Small intestine (tissue), 7 donors: ENCODE results near the gene ITGA2B. TPM values are rescaled to one million over a fixed set of nuclear protein-coding genes. Genes with fewer than 3 reads are reported as not detected.
"Not testable (repeated sequence)": the region's sequence is repeated elsewhere in the genome, so short reads cannot be mapped to it uniquely, and the experiment has no call there.

Source experiments
- DNase-seq, 2 donors: peaks; one replicate each; pipeline versions ENCODE4 v3.0.0 to v3.0.0-alpha.2; 2013
- FAIRE-seq: peaks from 2 replicates; lab custom pipeline; 2012; peaks lifted over from hg19 to GRCh38; lab: Jason Lieb, UNC
- H3K27ac ChIP-seq, 3 donors: one replicate each; pipeline ENCODE4 v1.5.1; 2013; ENCODE audit warnings: low read length in 2 of 3, mild to moderate bottlenecking in 2 of 3, control low read depth in 1 of 3, inconsistent platforms in 1 of 3, low read depth in 1 of 3, moderate library complexity in 1 of 3
- H3K27me3 ChIP-seq, 3 donors: one replicate each; pipeline ENCODE4 v1.6.1; 2013; ENCODE audit warnings: low read length in 3 of 3, inconsistent platforms in 1 of 3; ENCODE audit not compliant: control insufficient read depth in 3 of 3, insufficient read depth in 3 of 3
- H3K36me3 ChIP-seq, 3 donors: one replicate each; pipeline ENCODE4 v1.6.1; 2013; ENCODE audit warnings: low read length in 3 of 3, inconsistent platforms in 1 of 3, low read depth in 1 of 3, mild to moderate bottlenecking in 1 of 3, moderate library complexity in 1 of 3; ENCODE audit not compliant: control insufficient read depth in 3 of 3, insufficient read depth in 2 of 3
- H3K4me1 ChIP-seq, 3 donors: one replicate each; pipeline ENCODE4 v1.6.1; 2013; ENCODE audit warnings: low read length in 2 of 3, inconsistent platforms in 1 of 3, low read depth in 1 of 3, mild to moderate bottlenecking in 1 of 3, moderate library complexity in 1 of 3; ENCODE audit not compliant: control insufficient read depth in 3 of 3, insufficient read depth in 2 of 3
- H3K4me3 ChIP-seq, 3 donors: one replicate each; pipeline ENCODE4 v1.5.1; 2013; ENCODE audit warnings: low read length in 3 of 3, control low read depth in 1 of 3, inconsistent platforms in 1 of 3, low read depth in 1 of 3, mild to moderate bottlenecking in 1 of 3, moderate library complexity in 1 of 3
- H3K9me3 ChIP-seq, 2 donors: one replicate each; pipeline ENCODE4 v1.6.1; 2013; ENCODE audit warnings: low read depth in 1 of 2, low read length in 1 of 2; ENCODE audit not compliant: control insufficient read depth in 2 of 2, insufficient read depth in 1 of 2
- WGBS, 3 donors: extraction: QIAGEN DNeasy Blood & Tissue Kit; methylation state at CpG; one replicate each; pipeline ENCODE4 v1.1.7; 2013; 5-methylcytosine and 5-hydroxymethylcytosine counted together
- polyA plus RNA-seq, 4 donors: library from polyadenylated mRNA; stranded (reverse) in 3 of 4; unstranded in 1 of 4; fragments of 200-250 nt in 3 of 4; fragments of 120-200 nt in 1 of 4; gene quantifications; one replicate each; pipeline versions ENCODE4 v1.2.1 to v1.2.3, GENCODE V29; 2013
- donor health status: healthy with polysubstance abuse.
- donor health status: control.
- donor health status: control.
- donor health status: Bipolar disorder and iron deficiency.
- donor health status: healthy.

ITGA2B gene
- polyA plus RNA-seq, 4 donors: 0.27 to 0.59 (median 0.31) TPM; not detected in 1

- Histone ChIP-seq H3K36me3 (peaks cover 2 to 52% (median 4%) of the 10 kb centered on the region in 3 donors), H3K27me3 (no peaks in the 10 kb centered on the region), H3K4me1 (peaks cover 0 to 4% (median 4%) of the 10 kb centered on the region in 3 donors), H3K4me3 (no peak overlapping the region), H3K9me3 (no peaks in the 10 kb centered on the region), H3K27ac (no peak overlapping the region)
- 73 to 83% (median 77%) methylated on average over 9 of the region's 9 CpGs for WGBS, 3 donors
- DNase-seq (no peak), FAIRE-seq (no peak)
Measured at GRCh38 chr17:44348234-44348987, 41.0 kb downstream of the ITGA2B start.

DNA sequence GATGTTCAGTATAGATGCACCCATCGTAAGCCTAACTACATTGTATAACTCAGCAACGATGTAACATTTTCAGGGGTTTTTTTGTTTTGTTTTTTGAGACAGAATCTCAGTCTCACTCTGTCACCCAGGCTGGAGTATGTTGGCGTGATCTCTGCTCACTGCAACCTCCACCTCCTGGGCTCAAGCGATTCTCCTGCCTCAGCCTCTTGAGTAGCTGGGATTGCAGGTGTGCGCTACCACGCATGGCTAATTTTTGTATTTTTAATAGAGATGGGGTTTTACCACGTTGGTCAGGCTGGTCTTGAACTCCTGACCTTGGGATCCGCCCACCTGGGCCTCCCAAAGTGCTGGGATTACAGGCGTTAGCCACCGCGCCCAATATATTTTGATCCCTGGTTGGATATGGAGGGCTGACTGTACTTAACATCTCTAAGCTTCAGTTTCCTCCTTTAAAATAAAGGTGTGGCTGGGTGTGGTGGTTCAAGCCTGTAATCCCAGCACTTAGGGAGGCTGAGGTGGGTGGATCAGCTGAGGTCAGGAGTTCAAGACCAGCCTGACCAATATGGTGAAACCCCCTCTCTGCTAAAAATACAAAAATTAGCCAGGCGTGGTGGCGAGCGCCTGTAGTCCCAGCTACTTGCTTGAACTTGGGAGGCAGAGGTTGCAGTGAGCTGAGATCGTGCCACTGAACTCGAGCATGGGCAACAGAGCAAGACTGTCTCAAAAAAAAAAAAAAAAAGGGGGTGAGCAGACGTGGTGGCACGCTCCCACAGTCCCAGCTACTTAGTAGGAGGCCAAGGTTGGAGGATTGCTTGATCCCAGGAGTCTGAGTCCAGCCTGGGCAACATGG is 42.0 kb downstream of the ITGA2B start:
- not testable (repeated sequence) for H3K4me3 ChIP-seq, H3K4me1 ChIP-seq, H3K27ac ChIP-seq, DNase-seq, H3K27me3 ChIP-seq, H3K9me3 ChIP-seq, FAIRE-seq
- 74 to 82% (median 80%) methylated on average over 17 to 18 of the region's 18 CpGs for WGBS, 3 donors
- peaks cover 0 to 43% (median 2%) of the 10 kb centered on the region in 3 donors for H3K36me3 ChIP-seq

DNA sequence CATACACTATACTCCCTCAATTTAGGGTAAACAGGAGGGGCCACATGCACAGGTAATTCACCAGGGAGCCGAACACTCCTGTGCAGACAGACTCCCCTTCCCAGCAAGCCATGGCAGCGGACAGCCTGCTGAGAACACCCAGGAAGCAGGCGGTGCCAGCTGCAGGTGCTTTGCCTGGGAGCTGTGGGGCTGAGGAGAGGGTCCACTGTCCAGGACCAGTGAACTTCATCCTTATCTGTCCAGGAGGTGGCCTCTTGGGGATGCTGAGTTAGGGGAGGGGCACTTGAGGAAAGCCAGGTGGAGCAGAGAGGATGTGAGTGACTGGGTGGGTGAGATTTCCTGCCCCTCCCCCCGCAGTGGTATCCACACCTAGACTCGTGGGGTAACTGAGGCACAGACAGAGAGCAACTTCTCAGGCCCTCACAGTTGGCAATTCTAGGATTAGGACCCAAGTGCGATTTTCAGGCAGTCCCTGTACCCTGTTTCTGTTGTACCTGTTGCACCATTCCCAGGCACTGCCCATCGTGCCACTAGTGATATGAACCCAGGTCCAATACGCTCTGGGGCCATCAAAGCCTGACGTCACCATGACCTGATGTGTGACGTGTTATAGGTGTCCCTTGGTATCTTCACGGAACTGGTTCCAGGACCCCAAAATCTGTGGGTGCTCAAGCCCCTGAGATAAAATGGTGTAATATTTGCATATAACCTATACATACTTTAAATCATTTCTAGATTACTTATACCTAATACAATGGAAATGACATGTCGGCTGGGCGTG is 43.2 kb downstream of the ITGA2B start:
- FAIRE-seq (no peak), DNase-seq (no peak)
- H3K4me3 ChIP-seq: peak overlapping the region in 2 of 3 donors; percentile 75 to 84
- no peaks in the 10 kb centered on the region for H3K9me3 ChIP-seq
- peak overlapping the region in 1 of 3 donors; percentile 89 for H3K27ac ChIP-seq
- H3K4me1 ChIP-seq: peaks cover 0 to 6% (median 4%) of the 10 kb centered on the region in 3 donors
- peaks cover 0 to 31% (median 0%) of the 10 kb centered on the region in 3 donors for H3K36me3 ChIP-seq
- 58 to 66% (median 64%) methylated on average over 13 of the region's 13 CpGs for WGBS, 3 donors
- H3K27me3 ChIP-seq: no peaks in the 10 kb centered on the region

GRCh38 chr17:44345454-44346026 is 43.9 kb downstream of the ITGA2B start:
- peaks cover 0 to 24% (median 0%) of the 10 kb centered on the region in 3 donors for H3K36me3 ChIP-seq
- 1 to 2% (median 2%) methylated on average over 14 to 21 of the region's 21 CpGs for whole genome bisulfite sequencing, 3 donors
- DNase-seq (peak; percentile 58 to 72), FAIRE-seq (no peak)
- H3K27ac ChIP-seq: peak overlapping the region; percentile 78 to 90 (median 89)
- peaks cover 0 to 10% (median 4%) of the 10 kb centered on the region in 3 donors for H3K4me1 ChIP-seq
- H3K9me3 ChIP-seq: no peaks in the 10 kb centered on the region
- H3K4me3 ChIP-seq: peak overlapping the region; percentile 52 to 84 (median 75)
- H3K27me3 ChIP-seq: no peaks in the 10 kb centered on the region

GRCh38 chr17:44344939-44345453 is 44.5 kb downstream of the ITGA2B start, which contains the start of gene GRN:
Gene GRN, plus strand, starts transcription at chr17:44345302. Its CDS starts 3,863 bp downstream, at chr17:44349165.
- Histone ChIP-seq H3K9me3 (no peaks in the 10 kb centered on the region), H3K27ac (peak within 1 kb of the TSS; percentile 78 to 90 (median 89)), H3K4me3 (peak within 1 kb of the TSS; percentile 52 to 84 (median 75)), H3K4me1 (peaks cover 0 to 16% (median 4%) of the 10 kb centered on the region in 3 donors), H3K27me3 (no peaks in the 10 kb centered on the region), H3K36me3 (peaks cover 0 to 18% (median 0%) of the 10 kb centered on the region in 3 donors)
- FAIRE-seq: peak; percentile 5
- 0 to 1% (median 0%) methylated on average over 26 of the region's 26 CpGs for WGBS, 3 donors
- DNase-seq: peak; percentile 99

DNA sequence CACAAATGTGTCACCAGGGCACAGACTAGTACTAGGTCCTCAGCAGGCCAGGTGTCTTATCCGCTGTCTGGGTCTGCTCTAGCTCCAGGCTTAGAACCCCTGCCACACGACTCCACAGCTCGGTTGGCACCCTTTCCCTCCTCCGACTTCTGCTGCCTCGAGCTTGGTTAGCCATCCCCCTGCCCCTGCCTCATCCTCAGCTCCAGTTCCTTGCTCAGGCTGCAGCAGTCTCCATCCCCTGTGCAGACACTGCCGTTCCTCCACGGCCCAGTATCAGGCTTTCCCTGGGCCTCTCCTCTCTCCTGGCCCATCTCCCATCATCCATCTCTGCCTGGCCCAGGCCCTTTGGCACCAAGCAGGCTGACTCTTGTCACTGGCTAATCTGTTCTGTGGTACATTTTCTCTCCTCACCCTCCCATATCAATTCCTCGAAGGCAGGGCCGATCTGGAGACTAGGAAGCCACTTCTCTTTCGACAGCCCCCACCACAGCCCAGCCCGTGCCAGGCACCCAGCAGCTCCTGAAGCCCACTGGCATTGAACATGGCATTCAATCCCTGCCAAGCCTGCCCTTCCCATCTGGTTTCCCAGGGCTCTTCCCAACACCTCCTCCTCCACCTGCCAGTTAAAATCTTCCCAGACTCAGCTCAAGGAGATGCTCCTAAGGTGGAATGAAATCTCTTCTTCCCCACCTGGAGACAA is 45.8 kb downstream of the ITGA2B start:
- no peak overlapping the region for H3K27ac ChIP-seq
- DNase-seq: no peak
- H3K27me3 ChIP-seq: no peaks in the 10 kb centered on the region
- H3K4me3 ChIP-seq: no peak overlapping the region
- H3K9me3 ChIP-seq: no peaks in the 10 kb centered on the region
- peaks cover 0 to 5% (median 0%) of the 10 kb centered on the region in 3 donors for H3K36me3 ChIP-seq
- FAIRE-seq: no peak
- H3K4me1 ChIP-seq: peaks cover 0 to 25% (median 4%) of the 10 kb centered on the region in 3 donors
- WGBS, 3 donors: 78 to 81% (median 79%) methylated on average over 11 of the region's 11 CpGs

DNA sequence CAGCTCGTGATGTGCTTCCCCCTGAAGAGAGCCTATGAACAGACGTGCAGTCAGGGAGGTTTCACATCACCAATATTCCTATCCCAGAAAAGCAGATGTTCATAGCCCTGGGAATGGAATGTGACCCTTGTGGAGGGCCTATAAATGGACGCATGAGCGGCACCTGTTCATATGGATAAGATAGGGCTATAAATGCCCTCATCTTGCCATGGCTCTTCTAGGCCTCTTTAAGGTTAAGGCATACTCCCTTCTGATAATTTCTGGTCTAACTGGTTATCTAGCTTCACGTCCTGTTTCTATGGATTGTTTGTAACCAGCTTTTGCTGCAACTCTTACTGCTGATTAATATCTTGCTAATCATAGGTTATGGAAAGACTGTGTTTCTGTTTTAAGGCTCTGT is 48.9 kb downstream of the ITGA2B start:
- 17 to 58% (median 53%) methylated on average over 5 of the region's 5 CpGs for WGBS, 3 donors

More for the DNA sequence above, 48.9 kb downstream of the ITGA2B start:
- Histone ChIP-seq H3K4me1 (peaks cover 0 to 36% (median 4%) of the 10 kb centered on the region in 3 donors), H3K27ac (peak overlapping the region in 1 of 3 donors; percentile 65)
- not testable (repeated sequence) for FAIRE-seq, H3K9me3 ChIP-seq, H3K36me3 ChIP-seq, H3K4me3 ChIP-seq, H3K27me3 ChIP-seq
- peak in 1 of 2 donors; percentile 54 for DNase-seq
